ENCODE data around the gene MACF1. TPM values are rescaled to one million over a fixed set of nuclear protein-coding genes. Genes with fewer than 3 reads are reported as not detected.

MACF1 gene
- total RNA-seq, 4 donors from 2014 or later, result 210 to 602 (median 573) TPM

DNA sequence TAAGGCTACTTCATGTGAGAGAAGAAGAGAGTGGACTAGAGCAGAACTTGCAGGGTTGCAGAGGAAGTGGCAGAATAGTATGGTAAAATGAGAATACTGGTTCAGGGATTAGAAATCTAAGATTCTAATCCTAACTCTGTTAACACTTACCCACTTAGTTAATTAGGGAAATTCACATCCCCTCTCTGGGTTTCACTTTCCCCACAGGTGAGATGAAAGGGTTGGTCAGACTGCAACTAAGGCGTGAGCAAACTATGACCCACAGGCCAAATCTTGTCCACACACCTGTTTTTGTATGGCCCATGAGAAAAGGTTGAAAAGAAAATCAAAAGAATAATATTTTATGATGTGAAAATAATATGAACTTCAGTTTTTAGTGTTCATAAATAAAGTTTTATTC lies 117.5 kb downstream of the MACF1 start:
- intact Hi-C loops (cut with DNase I; ENCODE audit: low total_unique reads), result no loop called here
- no peaks in the 10 kb centered on the region for H3K27me3 ChIP-seq
- H3K9me3 ChIP-seq, result no peaks in the 10 kb centered on the region
- no peaks in the 10 kb centered on the region for H3K4me1 ChIP-seq
- H3K36me3 ChIP-seq, result no peaks in the 10 kb centered on the region
- peak overlapping the region; percentile 17 to 56 for H3K27ac ChIP-seq
- TF ChIP-seq, protein P1, sequence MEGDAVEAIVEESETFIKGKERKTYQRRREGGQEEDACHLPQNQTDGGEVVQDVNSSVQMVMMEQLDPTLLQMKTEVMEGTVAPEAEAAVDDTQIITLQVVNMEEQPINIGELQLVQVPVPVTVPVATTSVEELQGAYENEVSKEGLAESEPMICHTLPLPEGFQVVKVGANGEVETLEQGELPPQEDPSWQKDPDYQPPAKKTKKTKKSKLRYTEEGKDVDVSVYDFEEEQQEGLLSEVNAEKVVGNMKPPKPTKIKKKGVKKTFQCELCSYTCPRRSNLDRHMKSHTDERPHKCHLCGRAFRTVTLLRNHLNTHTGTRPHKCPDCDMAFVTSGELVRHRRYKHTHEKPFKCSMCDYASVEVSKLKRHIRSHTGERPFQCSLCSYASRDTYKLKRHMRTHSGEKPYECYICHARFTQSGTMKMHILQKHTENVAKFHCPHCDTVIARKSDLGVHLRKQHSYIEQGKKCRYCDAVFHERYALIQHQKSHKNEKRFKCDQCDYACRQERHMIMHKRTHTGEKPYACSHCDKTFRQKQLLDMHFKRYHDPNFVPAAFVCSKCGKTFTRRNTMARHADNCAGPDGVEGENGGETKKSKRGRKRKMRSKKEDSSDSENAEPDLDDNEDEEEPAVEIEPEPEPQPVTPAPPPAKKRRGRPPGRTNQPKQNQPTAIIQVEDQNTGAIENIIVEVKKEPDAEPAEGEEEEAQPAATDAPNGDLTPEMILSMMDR (IDR thresholded peaks at IDR 0.05), result no peak
- no peak for TF ChIP-seq POLR2A (IDR thresholded peaks at IDR 0.05)
- DNase-seq, result no peak
- H3K4me3 ChIP-seq, result no peak overlapping the region

- DNase-seq, result peak; percentile 37 to 41
- Histone ChIP-seq H3K36me3 (no peaks in the 10 kb centered on the region), H3K27me3 (no peaks in the 10 kb centered on the region), H3K4me3 (no peak overlapping the region), H3K9me3 (no peaks in the 10 kb centered on the region), H3K4me1 (no peaks in the 10 kb centered on the region), H3K27ac (peak overlapping the region; percentile 17 to 56)
- TF ChIP-seq, protein P1 (IDR thresholded peaks at IDR 0.05), result no peak
- TF ChIP-seq POLR2A (IDR thresholded peaks at IDR 0.05), result no peak
- intact Hi-C loops (cut with DNase I; ENCODE audit: low total_unique reads), result no loop called here
Measured at GRCh38 chr1:39322431-39322830, 117.9 kb downstream of the MACF1 start.

- Histone ChIP-seq H3K9me3 (no peaks in the 10 kb centered on the region), H3K4me1 (no peaks in the 10 kb centered on the region), H3K4me3 (no peak overlapping the region), H3K27ac (no peak overlapping the region), H3K36me3 (no peaks in the 10 kb centered on the region), H3K27me3 (no peaks in the 10 kb centered on the region)
- TF ChIP-seq POLR2A (IDR thresholded peaks at IDR 0.05), result no peak
- no peak for DNase-seq
- intact Hi-C loops (cut with DNase I; ENCODE audit: low total_unique reads), result no loop called here
Measured at GRCh38 chr1:39324888-39325287, 120.4 kb downstream of the MACF1 start.

GRCh38 chr1:39326836-39327235 lies 122.3 kb downstream of the MACF1 start:
- TF ChIP-seq, protein P1 (IDR thresholded peaks at IDR 0.05), result no peak
- no peak for TF ChIP-seq POLR2A (IDR thresholded peaks at IDR 0.05)
- no peaks in the 10 kb centered on the region for H3K4me1 ChIP-seq
- no peaks in the 10 kb centered on the region for H3K36me3 ChIP-seq
- intact Hi-C loops (cut with DNase I; ENCODE audit: low total_unique reads), result no loop called here
- H3K27me3 ChIP-seq, result no peaks in the 10 kb centered on the region
- no peak overlapping the region for H3K4me3 ChIP-seq
- peak overlapping the region; percentile 62 to 81 for H3K27ac ChIP-seq
- H3K9me3 ChIP-seq, result no peaks in the 10 kb centered on the region
- DNase-seq, result no peak

- peak overlapping the region; percentile 62 to 81 for H3K27ac ChIP-seq
- H3K4me3 ChIP-seq, result no peak overlapping the region
- no peaks in the 10 kb centered on the region for H3K27me3 ChIP-seq
- H3K36me3 ChIP-seq, result no peaks in the 10 kb centered on the region
- peaks cover 0 to 4% of the 10 kb centered on the region in 2 donors for H3K4me1 ChIP-seq
- no peak for DNase-seq
- H3K9me3 ChIP-seq, result no peaks in the 10 kb centered on the region
- TF ChIP-seq, protein P1 (IDR thresholded peaks at IDR 0.05), result no peak
- no peak for TF ChIP-seq POLR2A (IDR thresholded peaks at IDR 0.05)
- intact Hi-C loops (cut with DNase I; ENCODE audit: low total_unique reads), result no loop called here
Measured at GRCh38 chr1:39328095-39328494, 123.6 kb downstream of the MACF1 start.

DNA sequence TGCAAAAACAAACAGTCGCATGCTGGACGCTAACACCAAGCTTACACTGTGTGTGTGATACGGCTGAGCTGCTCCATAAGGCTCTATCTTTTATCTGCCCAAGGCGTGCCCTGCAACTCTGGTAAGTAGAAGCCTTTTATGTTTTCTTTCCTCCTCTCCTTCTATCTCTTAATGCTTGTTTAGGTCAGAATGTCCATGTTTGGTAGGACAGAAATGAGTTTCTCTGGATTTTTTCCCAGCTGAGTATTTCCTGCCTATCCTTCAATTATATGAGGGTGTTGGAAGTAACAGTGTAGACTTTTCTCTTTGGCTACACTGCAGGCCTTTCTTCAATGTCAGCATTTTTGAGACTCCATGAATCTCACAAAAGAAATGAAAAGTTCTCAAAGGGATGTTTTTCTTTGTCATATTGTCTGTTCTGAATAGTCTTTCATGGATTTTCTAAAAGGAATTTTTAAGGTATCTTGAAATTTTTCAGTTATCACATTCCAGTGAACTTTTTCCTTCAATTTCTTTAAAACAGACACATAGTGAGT lies 124.2 kb downstream of the MACF1 start:
- H3K4me3 ChIP-seq, result no peak overlapping the region
- peaks cover 0 to 4% of the 10 kb centered on the region in 2 donors for H3K4me1 ChIP-seq
- no peak for TF ChIP-seq POLR2A (IDR thresholded peaks at IDR 0.05)
- TF ChIP-seq, protein P1 (IDR thresholded peaks at IDR 0.05), result no peak
- intact Hi-C loops (cut with DNase I; ENCODE audit: low total_unique reads), result no loop called here
- no peak for DNase-seq
- H3K27ac ChIP-seq, result peak overlapping the region; percentile 62 to 81
- no peaks in the 10 kb centered on the region for H3K9me3 ChIP-seq
- H3K27me3 ChIP-seq, result no peaks in the 10 kb centered on the region
- H3K36me3 ChIP-seq, result no peaks in the 10 kb centered on the region

All from uterus (tissue), 4 donors.